Body of pancreas (tissue), 4 donors: ENCODE data around the gene RASL10B. TPM values are rescaled to one million over a fixed set of nuclear protein-coding genes. Genes with fewer than 3 reads are reported as not detected.

Source experiments
- ATAC-seq: fragments of 150-250 bp; one replicate; pipeline ENCODE4 v1.9.1; 2016
- DNase-seq, 4 donors: peaks; one replicate each; pipeline ENCODE4 v3.0.0-alpha.2; 2019
- H3K27ac ChIP-seq, 4 donors: fragments of 200-600 bp; sonication (generic); 1 replicate in 3 of 4; 2 replicates in 1 of 4; pipeline versions ENCODE4 v1.5.1 to v1.6.1; 2016 to 2019; ENCODE audit warnings: mild to moderate bottlenecking in 1 of 4, mixed read lengths in 1 of 4, moderate library complexity in 1 of 4
- H3K27me3 ChIP-seq, 2 donors: fragments of 200-600 bp; sonication (generic); one replicate each; pipeline ENCODE4 v1.6.0; 2016; ENCODE audit warnings: mild to moderate bottlenecking in 1 of 2
- H3K36me3 ChIP-seq, 2 donors: fragments of 200-600 bp; sonication (generic); replicated peaks in 1 of 2; 2 replicates each; pipeline ENCODE4 v1.5.1; 2016; ENCODE audit warnings: low read depth in 2 of 2; ENCODE audit not compliant: insufficient read depth in 1 of 2
- H3K4me1 ChIP-seq: fragments of 200-600 bp; sonication (generic); one replicate; pipeline ENCODE4 v1.6.0; 2016
- H3K4me3 ChIP-seq, 2 donors: fragments of 200-600 bp; sonication (generic); 1 replicate in 1 of 2; 2 replicates in 1 of 2; pipeline ENCODE4 v1.5.1; 2016 to 2019
- H3K9me3 ChIP-seq, 3 donors: fragments of 200-600 bp; sonication (generic); 1 replicate in 2 of 3; 2 replicates in 1 of 3; pipeline ENCODE4 v1.5.1; 2016
- CTCF ChIP-seq, 7 experiments: fragments of 450-650 bp in 4 of 7; fragments of 200-600 bp in 3 of 7; sonication (generic) in 3 of 7; IDR thresholded peaks; one replicate each; pipeline ENCODE4 v1.5.1; 2016 to 2019; ENCODE audit warnings: antibody characterized with exemption in 7 of 7
- POLR2A ChIP-seq, 3 donors: fragments of 450-650 bp; IDR thresholded peaks; one replicate each; pipeline ENCODE4 v1.6.1; 2016; ENCODE audit warnings: antibody characterized with exemption in 3 of 3, mild to moderate bottlenecking in 2 of 3
- WGBS, 2 donors: methylation state at CpG; one replicate each; pipeline ENCODE4 v1.1.5; 2017; 5-methylcytosine and 5-hydroxymethylcytosine counted together
- intact Hi-C: fragments of 100-400 bp; cut with DNase I; formaldehyde crosslinking; loops from one replicate; pipeline ENCODE4 v1.15.1; 2023
- total RNA-seq, 2 donors: library from RNA; depleted of rRNA; stranded (reverse); fragments of >200 nt; gene quantifications; one replicate each; pipeline ENCODE4 v1.1.0, GENCODE V29; 2016

The RASL10B gene
- total RNA-seq, 2 donors from 2014 or later = 8.8 to 17.8 TPM

GRCh38 chr17:35725058-35725457 is 6.4 kb upstream of the RASL10B start:
- 83 to 85% methylated on average over 4 of the region's 4 CpGs for WGBS, 2 donors
- no peak overlapping the region for H3K27ac ChIP-seq
- intact Hi-C loops = no loop called here
- H3K4me1 ChIP-seq = peaks cover 15% of the 10 kb centered on the region
- DNase-seq (no peak), ATAC-seq (no peak)
- no peaks in the 10 kb centered on the region for H3K27me3 ChIP-seq
- no peak for TF ChIP-seq CTCF (IDR thresholded peaks at IDR 0.05)
- no peak for TF ChIP-seq POLR2A (IDR thresholded peaks at IDR 0.05)
- H3K9me3 ChIP-seq = no peaks in the 10 kb centered on the region
- peaks cover 0 to 15% of the 10 kb centered on the region in 2 donors for H3K36me3 ChIP-seq
- no peak overlapping the region for H3K4me3 ChIP-seq

- Histone ChIP-seq H3K9me3 (no peaks in the 10 kb centered on the region), H3K27ac (peak overlapping the region in 1 of 4 donors; percentile 53), H3K27me3 (no peaks in the 10 kb centered on the region), H3K4me3 (no peak overlapping the region), H3K4me1 (peaks cover 17% of the 10 kb centered on the region), H3K36me3 (peaks cover 0 to 15% of the 10 kb centered on the region in 2 donors)
- DNase-seq (no peak), ATAC-seq (no peak)
- 70 to 100% methylated on average over 2 of the region's 2 CpGs for WGBS, 2 donors
- intact Hi-C loops = no loop called here
- TF ChIP-seq POLR2A (IDR thresholded peaks at IDR 0.05) (no peak), CTCF (IDR thresholded peaks at IDR 0.05) (no peak)
Measured at GRCh38 chr17:35725802-35726126, 5.7 kb upstream of the RASL10B start.

- Histone ChIP-seq H3K27me3 (no peaks in the 10 kb centered on the region), H3K36me3 (peaks cover 0 to 15% of the 10 kb centered on the region in 2 donors), H3K4me3 (no peak overlapping the region), H3K27ac (peak overlapping the region in 3 of 4 donors; percentile 32 to 53 (median 36)), H3K9me3 (no peaks in the 10 kb centered on the region), H3K4me1 (peaks cover 23% of the 10 kb centered on the region)
- 40 to 51% methylated on average over 5 to 6 of the region's 6 CpGs for WGBS, 2 donors
- intact Hi-C loops = no loop called here
- ATAC-seq (no peak), DNase-seq (peak; percentile 50 to 76 (median 60))
- no peak for TF ChIP-seq POLR2A (IDR thresholded peaks at IDR 0.05)
- no peak for TF ChIP-seq CTCF (IDR thresholded peaks at IDR 0.05)
Measured at GRCh38 chr17:35726127-35726952, 5.1 kb upstream of the RASL10B start.

GRCh38 chr17:35726953-35727460 is 4.4 kb upstream of the RASL10B start:
- Histone ChIP-seq H3K27ac (peak overlapping the region in 3 of 4 donors; percentile 32 to 53 (median 36)), H3K4me3 (no peak overlapping the region), H3K27me3 (no peaks in the 10 kb centered on the region), H3K9me3 (no peaks in the 10 kb centered on the region), H3K36me3 (peaks cover 0 to 15% of the 10 kb centered on the region in 2 donors), H3K4me1 (peaks cover 24% of the 10 kb centered on the region)
- intact Hi-C loops = no loop called here
- 65 to 67% methylated on average over 5 of the region's 5 CpGs for WGBS, 2 donors
- no peak for ATAC-seq
- TF ChIP-seq CTCF (IDR thresholded peaks at IDR 0.05) = no peak
- TF ChIP-seq POLR2A (IDR thresholded peaks at IDR 0.05) = no peak
- DNase-seq = no peak
